GM23338 (cell line): ENCODE data around the gene AK4. TPM values are rescaled to one million over a fixed set of nuclear protein-coding genes. Genes with fewer than 3 reads are reported as not detected.

Experiments used
- ATAC-seq: fragments of 200-7000 bp; cut with Tn5 transposase; 3 replicates; pipeline ENCODE4 v1.9.1; 2020
- DNase-seq: peaks from one replicate; pipeline ENCODE4 v3.0.0-alpha.2; 2015; ENCODE audit warnings: low spot score
- H2AFZ ChIP-seq: fragments of 200-600 bp; sonication (generic); 2 replicates; pipeline ENCODE4 v1.8.0; 2016; ENCODE audit warnings: antibody characterized with exemption, mild to moderate bottlenecking, moderate library complexity
- H3F3A ChIP-seq: fragments of 200-600 bp; sonication (generic); replicated peaks from 2 replicates; pipeline ENCODE4 v1.8.0; 2017; ENCODE audit warnings: antibody characterized with exemption, mixed run types, low read depth
- H3K27ac ChIP-seq: fragments of 200-600 bp; sonication (generic); 2 replicates; pipeline ENCODE4 v1.6.1; 2016; ENCODE audit warnings: low read depth
- H3K27me3 ChIP-seq: fragments of 200-600 bp; sonication (generic); 2 replicates; pipeline ENCODE4 v1.8.0; 2016; ENCODE audit warnings: mild to moderate bottlenecking, mixed run types, moderate library complexity; ENCODE audit not compliant: insufficient read depth
- H3K36me3 ChIP-seq: fragments of 200-600 bp; sonication (generic); 2 replicates; pipeline ENCODE4 v1.8.0; 2016; ENCODE audit warnings: mild to moderate bottlenecking; ENCODE audit not compliant: insufficient read depth
- H3K4me1 ChIP-seq: fragments of 200-600 bp; sonication (generic); 2 replicates; pipeline ENCODE4 v1.8.0; 2016; ENCODE audit warnings: mild to moderate bottlenecking, moderate library complexity; ENCODE audit not compliant: insufficient read depth
- H3K4me2 ChIP-seq: fragments of 200-600 bp; sonication (generic); 2 replicates; pipeline ENCODE4 v1.7.1; 2017; ENCODE audit warnings: mixed run types
- H3K4me3 ChIP-seq: fragments of 200-600 bp; sonication (generic); 2 replicates; pipeline ENCODE4 v1.6.1; 2016; ENCODE audit warnings: mixed run types
- H3K79me2 ChIP-seq: fragments of 200-600 bp; sonication (generic); replicated peaks from 2 replicates; pipeline ENCODE4 v1.8.0; 2017; ENCODE audit warnings: mild to moderate bottlenecking; ENCODE audit not compliant: insufficient read depth
- H3K9me2 ChIP-seq: fragments of 200-600 bp; sonication (generic); 2 replicates; pipeline ENCODE4 v1.8.0; 2017; ENCODE audit not compliant: insufficient read depth
- H4K20me1 ChIP-seq: fragments of 200-600 bp; sonication (generic); replicated peaks from 2 replicates; pipeline ENCODE4 v1.8.0; 2017; ENCODE audit warnings: mild to moderate bottlenecking; ENCODE audit not compliant: insufficient read depth
- H3K27ac Mint-ChIP-seq: 2 replicates; pipeline ENCODE4 v1.8.0; 2020; ENCODE audit warnings: inconsistent platforms, mild to moderate bottlenecking, moderate library complexity, mixed read lengths
- H3K27me3 Mint-ChIP-seq: 3 replicates; pipeline ENCODE4 v1.8.0; 2022; ENCODE audit warnings: low read depth, mild to moderate bottlenecking, moderate library complexity, mixed read lengths, inconsistent platforms; ENCODE audit not compliant: insufficient read depth, poor library complexity
- H3K36me3 Mint-ChIP-seq: 3 replicates; pipeline ENCODE4 v1.8.0; 2021; ENCODE audit warnings: low read depth, mild to moderate bottlenecking, inconsistent platforms, moderate library complexity, mixed read lengths
- H3K4me1 Mint-ChIP-seq: 3 replicates; pipeline ENCODE4 v1.8.0; 2020; ENCODE audit warnings: mild to moderate bottlenecking, inconsistent platforms, mixed read lengths
- H3K4me3 Mint-ChIP-seq: 3 replicates; pipeline ENCODE4 v1.8.0; 2021; ENCODE audit warnings: moderate library complexity, mild to moderate bottlenecking, inconsistent platforms, mixed read lengths
- H3K9me3 Mint-ChIP-seq: 3 replicates; pipeline ENCODE4 v1.8.0; 2020; ENCODE audit warnings: moderate library complexity, mild to moderate bottlenecking, inconsistent platforms, mixed read lengths
- CREB1 ChIP-seq: fragments of 250-450 bp; sonication (Bioruptor Pico); IDR thresholded peaks from 2 replicates; pipeline ENCODE4 v1.5.0; 2020; ENCODE audit warnings: low read depth, mild to moderate bottlenecking, moderate library complexity
- CTCF ChIP-seq, 2 experiments: fragments of 200-600 bp in 1 of 2; sonication (generic) in 1 of 2; conservative IDR thresholded peaks; 2 replicates each; pipeline versions ENCODE4 v1.5.1 to v1.6.1; 2016 to 2017; ENCODE audit warnings: antibody characterized with exemption in 2 of 2, low read depth in 2 of 2, mild to moderate bottlenecking in 2 of 2, moderate library complexity in 1 of 2
- ETS1 ChIP-seq: IDR thresholded peaks from 2 replicates; pipeline ENCODE4 v1.6.1; 2016; ENCODE audit warnings: antibody characterized with exemption
- EZH2 ChIP-seq: fragments of 200-600 bp; sonication (generic); IDR thresholded peaks from one replicate; pipeline ENCODE4 v1.8.0; 2017; ENCODE audit warnings: antibody characterized with exemption, mild to moderate bottlenecking, low read depth; ENCODE audit not compliant: unreplicated experiment
- EZH2phosphoT487 ChIP-seq: fragments of 200-600 bp; sonication (generic); IDR thresholded peaks from one replicate; pipeline ENCODE4 v1.8.1; 2018; ENCODE audit warnings: antibody characterized with exemption; ENCODE audit not compliant: unreplicated experiment
- JUNB ChIP-seq: IDR thresholded peaks from one replicate; pipeline ENCODE4 v1.6.1; 2016; ENCODE audit warnings: antibody characterized with exemption; ENCODE audit not compliant: unreplicated experiment
- NANOG ChIP-seq: IDR thresholded peaks from 2 replicates; pipeline ENCODE4 v1.6.1; 2016; ENCODE audit warnings: antibody characterized with exemption, borderline replicate concordance
- REST ChIP-seq: IDR thresholded peaks from one replicate; pipeline ENCODE4 v1.6.1; 2018; ENCODE audit warnings: antibody characterized with exemption; ENCODE audit not compliant: unreplicated experiment
- ZNF114 ChIP-seq: fragments of 250-450 bp; sonication (Bioruptor Pico); IDR thresholded peaks from 2 replicates; pipeline ENCODE4 v1.5.0; 2020; ENCODE audit warnings: mild to moderate bottlenecking, moderate library complexity
- ZNF331 ChIP-seq: fragments of 250-450 bp; sonication (Bioruptor Pico); IDR thresholded peaks from 2 replicates; pipeline ENCODE4 v1.5.0; 2020; ENCODE audit warnings: low read depth, mild to moderate bottlenecking, moderate library complexity
- ZNF462 ChIP-seq: fragments of 250-450 bp; sonication (Bioruptor Pico); IDR thresholded peaks from 2 replicates; pipeline ENCODE4 v1.5.0; 2020; ENCODE audit warnings: mild to moderate bottlenecking, moderate library complexity
- polyA plus RNA-seq: library from polyadenylated mRNA; unstranded; fragments of >200 nt; fragmentation: Nextera tagmentation; extraction: Ambion mirVana; gene quantifications from 2 replicates; pipeline ENCODE4 v1.2.1, GENCODE V29; 2016
- total RNA-seq: library from RNA; depleted of rRNA; stranded (reverse); fragments of >200 nt; shearing (Covaris generic); gene quantifications from 2 replicates; pipeline ENCODE4 v1.2.3, GENCODE V29; 2014

AK4 gene
- total and polyA plus RNA-seq, 2 experiments from 2014 or later = 123 to 127 TPM

- TF ChIP-seq ZNF462 (CRISPR knock-in tag) (no peak), EZH2 (no peak), EZH2phosphoT487 (no peak), NANOG (no peak), JUNB (no peak), CREB1 (no peak)
These were observed 20.9 kb downstream of the AK4 start (continued) for GRCh38 chr1:65168867-65169266.

GRCh38 chr1:65170511-65171142, 22.6 kb downstream of the AK4 start:
- no peak overlapping the region for H3K4me2 ChIP-seq
- TF ChIP-seq REST (no peak), ZNF114 (no peak), ZNF331 (CRISPR knock-in tag) (no peak), ETS1 (no peak), JUNB (no peak), CTCF (conservative IDR thresholded peaks at IDR 0.05; ENCODE audit: low read depth in 2 of 2) (no peak), CREB1 (no peak), NANOG (no peak)

More at GRCh38 chr1:65170511-65171142, 22.6 kb downstream of the AK4 start:
- Mint-ChIP-seq H3K36me3 (no peaks in the 10 kb centered on the region), H3K4me1 (peaks cover 73% of the 10 kb centered on the region), H3K27ac (no peak overlapping the region; the same call in 1 of the 2 replicates), H3K27me3 (peaks cover 2% of the 10 kb centered on the region), H3K9me3 (no peaks in the 10 kb centered on the region), H3K4me3 (no peak overlapping the region; the same call in 2 of the 3 replicates)
- H3K9me2 ChIP-seq = no peaks in the 10 kb centered on the region
- H3F3A ChIP-seq = no peaks in the 10 kb centered on the region
- no peak for ATAC-seq
- no peaks in the 10 kb centered on the region for H3K27me3 ChIP-seq
- H3K4me1 ChIP-seq = peaks cover 65% of the 10 kb centered on the region
- H3K27ac ChIP-seq = peak overlapping the region; percentile 51; the same call in 1 of the 2 replicates
- no peaks in the 10 kb centered on the region for H4K20me1 ChIP-seq
- H3K79me2 ChIP-seq = peaks cover 99% of the 10 kb centered on the region
- H2AFZ ChIP-seq = no peak overlapping the region
- no peak for DNase-seq
- H3K4me3 ChIP-seq = no peak overlapping the region
- no peaks in the 10 kb centered on the region for H3K36me3 ChIP-seq
